HepG2 (cell line): ENCODE data around the gene SUSD3. TPM values are rescaled to one million over a fixed set of nuclear protein-coding genes. Genes with fewer than 3 reads are reported as not detected.

Experiments
- ATAC-seq: fragments of 200-7000 bp; cut with Tn5 transposase; 3 replicates; pipeline ENCODE4 v1.9.1; 2020; ENCODE audit warnings: mild to moderate bottlenecking, moderate library complexity
- BruUV-seq: library from RNA; stranded (reverse); fragments of 400-500 nt; replicated peaks from 2 replicates; lab custom pipeline; 2021; lab: Mats Ljungman, UMichigan
- CTCF ChIA-PET: fragments of 300-600 bp; formaldehyde crosslinking; extraction: SDS; loops from one replicate; lab custom pipeline; 2021; ENCODE audit warnings: low total read pairs, inconsistent platforms, low intra/inter-chr PET ratio; lab: Yijun Ruan, JAX
- POLR2A ChIA-PET: fragments of 350-600 bp; sonication (Branson Sonifier 250); formaldehyde crosslinking; loops from one replicate; lab custom pipeline; 2020; ENCODE audit warnings: antibody characterized with exemption, inconsistent platforms; lab: Yijun Ruan, JAX
- DNase-seq: peaks from one replicate; pipeline ENCODE4 v3.0.0-alpha.2; 2015; ENCODE audit warnings: low spot score
- FAIRE-seq: peaks from 3 replicates; lab custom pipeline; 2011; peaks lifted over from hg19 to GRCh38; lab: Jason Lieb, UNC
- H2AFZ ChIP-seq: one replicate; pipeline ENCODE4 v1.6.1; 2011; ENCODE audit warnings: low read length, inconsistent platforms
- H3K27ac ChIP-seq: fragments of 300-600 bp; 3 replicates; pipeline ENCODE4 v1.8.0; 2011; ENCODE audit warnings: mixed run types, mild to moderate bottlenecking, mixed read lengths, low read length, inconsistent platforms; ENCODE audit not compliant: insufficient read depth; ENCODE audit errors: extremely low read length
- H3K27me3 ChIP-seq, 2 experiments: fragments of 200-600 bp in 1 of 2; 2 replicates in 1 of 2; 3 replicates in 1 of 2; pipeline versions ENCODE4 v1.6.0 to v1.8.0; 2011; ENCODE audit warnings: low read length in 2 of 2, mild to moderate bottlenecking in 2 of 2, moderate library complexity in 2 of 2, inconsistent platforms in 1 of 2; ENCODE audit not compliant: insufficient read depth in 2 of 2, control insufficient read depth in 1 of 2
- H3K36me3 ChIP-seq, 2 experiments: fragments of 200-600 bp in 1 of 2; replicated peaks in 1 of 2; 2 replicates in 1 of 2; 3 replicates in 1 of 2; pipeline versions ENCODE4 v1.5.1 to v1.8.0; 2011; ENCODE audit warnings: low read length in 2 of 2, inconsistent platforms in 1 of 2; ENCODE audit not compliant: insufficient read depth in 2 of 2, control insufficient read depth in 1 of 2
- H3K4me1 ChIP-seq: 2 replicates; pipeline ENCODE4 v1.5.1; 2012; ENCODE audit warnings: low read length, inconsistent platforms; ENCODE audit not compliant: insufficient read depth
- H3K4me2 ChIP-seq: 2 replicates; pipeline ENCODE4 v1.6.0; 2011; ENCODE audit warnings: low read depth, low read length, inconsistent platforms
- H3K4me3 ChIP-seq, 3 experiments: fragments of 200-600 bp in 1 of 3; sonication (generic), shearing (Covaris generic) in 1 of 3; replicated peaks in 1 of 3; 2 replicates each; pipeline ENCODE4 v1.5.1; 2011 to 2016; ENCODE audit warnings: low read length in 3 of 3, inconsistent platforms in 2 of 3, low read depth in 2 of 3, mild to moderate bottlenecking in 2 of 3, control low read depth in 1 of 3, mixed read lengths in 1 of 3; ENCODE audit not compliant: insufficient read depth in 1 of 3
- H3K79me2 ChIP-seq: one replicate; pipeline ENCODE4 v1.6.1; 2011; ENCODE audit warnings: low read length, inconsistent platforms; ENCODE audit not compliant: insufficient read depth
- H3K9ac ChIP-seq: 2 replicates; pipeline ENCODE4 v1.6.0; 2011; ENCODE audit warnings: mild to moderate bottlenecking, low read depth, low read length, inconsistent platforms; ENCODE audit not compliant: insufficient read depth
- H3K9me3 ChIP-seq: 2 replicates; pipeline ENCODE4 v1.5.1; 2012; ENCODE audit warnings: mild to moderate bottlenecking, low read length
- H4K20me1 ChIP-seq: 2 replicates; pipeline ENCODE4 v1.6.0; 2011; ENCODE audit warnings: inconsistent platforms, mild to moderate bottlenecking, low read length, moderate library complexity; ENCODE audit not compliant: insufficient read depth
- FOSL2 ChIP-seq: sonication (generic); formaldehyde crosslinking; IDR thresholded peaks from 2 replicates; pipeline ENCODE4 v1.4.0; 2020; ENCODE audit warnings: missing genetic modification reagents
- IRX3 ChIP-seq: sonication (generic); formaldehyde crosslinking; IDR thresholded peaks from 2 replicates; pipeline ENCODE4 v1.8.1; 2023; ENCODE audit warnings: mild to moderate bottlenecking, low read depth, missing genetic modification reagents, borderline replicate concordance
- ZBTB26 ChIP-seq: IDR thresholded peaks from 2 replicates; pipeline ENCODE4 v1.6.1; 2016; ENCODE audit warnings: missing compliant biosample characterization, missing genetic modification reagents, borderline replicate concordance
- ZBTB37 ChIP-seq: sonication (generic); formaldehyde crosslinking; IDR thresholded peaks from 2 replicates; pipeline ENCODE4 v1.4.0; 2020; ENCODE audit warnings: mild to moderate bottlenecking, missing genetic modification reagents
- ZNF17 ChIP-seq: sonication (generic); formaldehyde crosslinking; IDR thresholded peaks from 2 replicates; pipeline ENCODE4 v1.5.0; 2020; ENCODE audit warnings: mild to moderate bottlenecking, missing genetic modification reagents
- ZNF274 ChIP-seq: sonication (generic); formaldehyde crosslinking; IDR thresholded peaks from 2 replicates; pipeline ENCODE4 v1.5.1; 2020; ENCODE audit warnings: mild to moderate bottlenecking, missing genetic modification reagents
- ZNF543 ChIP-seq: sonication (generic); formaldehyde crosslinking; IDR thresholded peaks from 2 replicates; pipeline ENCODE4 v1.4.0; 2020; ENCODE audit warnings: mild to moderate bottlenecking, missing genetic modification reagents
- ZNF746 ChIP-seq: sonication (generic); formaldehyde crosslinking; IDR thresholded peaks from 2 replicates; pipeline ENCODE4 v1.8.0; 2022; ENCODE audit warnings: mild to moderate bottlenecking, missing genetic modification reagents
- WGBS: methylation state at CpG from one replicate; pipeline ENCODE4 v1.1.6; 2017; ENCODE audit warnings: low lambda C conversion rate; 5-methylcytosine and 5-hydroxymethylcytosine counted together
- in situ Hi-C: cut with HindIII; loops from 2 replicates; pipeline ENCODE4 v1.10.0; 2017; ENCODE audit warnings: low pct_unique_long_range_greater_than_20kb; ENCODE audit not compliant: extremely low pct_ligation_motif_present
- intact Hi-C: fragments of 100-400 bp; cut with micrococcal nuclease; formaldehyde crosslinking; loops from one replicate; pipeline ENCODE4 v1.10.0; 2022; ENCODE audit not compliant: unreplicated experiment
- polyA plus RNA-seq, 8 experiments: library from polyadenylated mRNA; depleted of rRNA in 3 of 8; stranded (reverse) in 7 of 8; unstranded in 1 of 8; fragments of >200 nt; fragmentation: Illumina TruSeq in 4 of 8; extraction: Trizol in 4 of 8; gene quantifications; 2 replicates each; pipeline versions ENCODE4 v1.2.1 to v1.2.3, GENCODE V29; 2011 to 2016; ENCODE audit warnings: low read depth in 4 of 8, missing spikeins in 1 of 8, mixed read lengths in 1 of 8; ENCODE audit not compliant: insufficient read depth in 1 of 8
- total RNA-seq, 5 experiments: library from RNA; depleted of rRNA; stranded (reverse); fragments of >200 nt; fragmentation: Illumina TruSeq; extraction: Trizol; gene quantifications; 2 replicates each; pipeline ENCODE4 v1.2.3, GENCODE V29; 2016; ENCODE audit warnings: low read depth in 1 of 5
- TF ChIP-seq, protein P1 (sequence below): sonication (generic); formaldehyde crosslinking; IDR thresholded peaks from 2 replicates; pipeline ENCODE4 v1.4.0; 2020; ENCODE audit warnings: missing genetic modification reagents
- TF ChIP-seq, protein P2 (sequence below): sonication (generic); formaldehyde crosslinking; IDR thresholded peaks from 2 replicates; pipeline ENCODE4 v1.8.0; 2022; ENCODE audit warnings: missing genetic modification reagents, mild to moderate bottlenecking, borderline replicate concordance

Gene SUSD3
- total and polyA plus RNA-seq, 2 of the 13 experiments (the other 11 are each of a cell fraction or from before 2014, with no cell fraction given): 7.0 to 9.1 TPM

DNA sequence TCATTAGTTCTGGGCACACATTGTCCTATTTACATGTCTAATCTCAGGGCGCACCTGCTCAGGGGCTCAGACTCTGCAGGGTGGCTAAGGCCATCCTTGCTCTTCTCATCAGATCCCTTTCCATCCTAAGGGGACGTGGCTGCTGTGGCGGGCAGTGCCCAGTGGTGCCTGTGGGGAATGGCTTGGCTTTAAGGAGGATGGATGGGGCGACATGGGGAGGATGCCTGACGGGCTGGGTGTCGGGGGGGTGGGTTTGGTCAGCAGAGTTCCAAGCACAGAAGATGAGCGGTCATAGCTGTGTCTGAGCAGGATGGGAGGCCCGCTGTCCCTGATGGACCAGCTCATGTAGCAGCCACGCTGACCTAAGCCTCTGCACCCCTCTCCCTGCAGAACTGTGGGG is 40.9 kb upstream of the SUSD3 start:
- Histone ChIP-seq H3K36me3 (no peaks in the 10 kb centered on the region), H3K27me3 (no peaks in the 10 kb centered on the region), H3K4me3 (no peak overlapping the region), H3K4me2 (no peak overlapping the region), H3K27ac (no peak overlapping the region), H3K9ac (no peak overlapping the region), H3K4me1 (no peaks in the 10 kb centered on the region), H2AFZ (no peak overlapping the region), H3K9me3 (no peaks in the 10 kb centered on the region), H3K79me2 (no peaks in the 10 kb centered on the region), H4K20me1 (no peaks in the 10 kb centered on the region)
- 73% methylated on average over 7 of the region's 9 CpGs for WGBS
- FAIRE-seq (no peak), ATAC-seq (no peak), DNase-seq (no peak)
- ChIA-PET CTCF (no interaction called here), POLR2A (no interaction called here)
- TF ChIP-seq ZNF274 (CRISPR knock-in tag) (no peak), ZBTB37 (CRISPR knock-in tag) (no peak), ZNF746 (CRISPR knock-in tag) (no peak), ZBTB26 (CRISPR knock-in tag) (no peak), IRX3 (no peak), ZNF543 (CRISPR knock-in tag) (no peak), ZNF17 (CRISPR knock-in tag) (no peak), FOSL2 (CRISPR knock-in tag) (no peak)
- TF ChIP-seq, protein P1, sequence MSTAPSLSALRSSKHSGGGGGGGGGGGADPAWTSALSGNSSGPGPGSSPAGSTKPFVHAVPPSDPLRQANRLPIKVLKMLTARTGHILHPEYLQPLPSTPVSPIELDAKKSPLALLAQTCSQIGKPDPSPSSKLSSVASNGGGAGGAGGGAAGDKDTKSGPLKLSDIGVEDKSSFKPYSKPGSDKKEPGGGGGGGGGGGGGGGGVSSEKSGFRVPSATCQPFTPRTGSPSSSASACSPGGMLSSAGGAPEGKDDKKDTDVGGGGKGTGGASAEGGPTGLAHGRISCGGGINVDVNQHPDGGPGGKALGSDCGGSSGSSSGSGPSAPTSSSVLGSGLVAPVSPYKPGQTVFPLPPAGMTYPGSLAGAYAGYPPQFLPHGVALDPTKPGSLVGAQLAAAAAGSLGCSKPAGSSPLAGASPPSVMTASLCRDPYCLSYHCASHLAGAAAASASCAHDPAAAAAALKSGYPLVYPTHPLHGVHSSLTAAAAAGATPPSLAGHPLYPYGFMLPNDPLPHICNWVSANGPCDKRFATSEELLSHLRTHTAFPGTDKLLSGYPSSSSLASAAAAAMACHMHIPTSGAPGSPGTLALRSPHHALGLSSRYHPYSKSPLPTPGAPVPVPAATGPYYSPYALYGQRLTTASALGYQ: no peak
- TF ChIP-seq, protein P2, sequence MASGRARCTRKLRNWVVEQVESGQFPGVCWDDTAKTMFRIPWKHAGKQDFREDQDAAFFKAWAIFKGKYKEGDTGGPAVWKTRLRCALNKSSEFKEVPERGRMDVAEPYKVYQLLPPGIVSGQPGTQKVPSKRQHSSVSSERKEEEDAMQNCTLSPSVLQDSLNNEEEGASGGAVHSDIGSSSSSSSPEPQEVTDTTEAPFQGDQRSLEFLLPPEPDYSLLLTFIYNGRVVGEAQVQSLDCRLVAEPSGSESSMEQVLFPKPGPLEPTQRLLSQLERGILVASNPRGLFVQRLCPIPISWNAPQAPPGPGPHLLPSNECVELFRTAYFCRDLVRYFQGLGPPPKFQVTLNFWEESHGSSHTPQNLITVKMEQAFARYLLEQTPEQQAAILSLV (CRISPR knock-in tag): no peak
- intact Hi-C loops: no loop called here
- no TSS peak for BruUV-seq
- in situ Hi-C loops: no loop called here
